ENCODE measurements around the gene STYXL2.

Gene STYXL2

GRCh38 chr1:167077868-167078210, 16.0 kb upstream of the STYXL2 start:
- no peak for DNase-seq (ENCODE audit: low read depth in 3 of 3, low spot score in 1 of 3)

GRCh38 chr1:167081594-167082156, 12.2 kb upstream of the STYXL2 start:
- DNase-seq (ENCODE audit: low read depth in 3 of 3, low spot score in 1 of 3) = no peak

- DNase-seq (ENCODE audit: low read depth in 3 of 3, low spot score in 1 of 3) = no peak
Observed at GRCh38 chr1:167082511-167083027, 11.3 kb upstream of the STYXL2 start.

GRCh38 chr1:167083066-167083665, 10.7 kb upstream of the STYXL2 start:
- no peak for DNase-seq (ENCODE audit: low read depth in 3 of 3, low spot score in 1 of 3)

GRCh38 chr1:167083871-167084270, 10.0 kb upstream of the STYXL2 start:
- no peak for DNase-seq (ENCODE audit: low read depth in 3 of 3, low spot score in 1 of 3)

GRCh38 chr1:167084757-167085156, 9.1 kb upstream of the STYXL2 start:
- DNase-seq (ENCODE audit: low read depth in 3 of 3, low spot score in 1 of 3) = no peak

GRCh38 chr1:167086033-167086432, 7.8 kb upstream of the STYXL2 start:
- DNase-seq (ENCODE audit: low read depth in 3 of 3, low spot score in 1 of 3) = no peak

- no peak for DNase-seq (ENCODE audit: low read depth in 3 of 3, low spot score in 1 of 3)
Observed at GRCh38 chr1:167086768-167087167, 7.1 kb upstream of the STYXL2 start.

GRCh38 chr1:167088746-167089417, 5.0 kb upstream of the STYXL2 start:
- no peak for DNase-seq (ENCODE audit: low read depth in 3 of 3, low spot score in 1 of 3)

GRCh38 chr1:167089939-167090313, 3.9 kb upstream of the STYXL2 start:
- DNase-seq (ENCODE audit: low read depth in 3 of 3, low spot score in 1 of 3) = no peak

- DNase-seq (ENCODE audit: low read depth in 3 of 3, low spot score in 1 of 3) = no peak
Observed at GRCh38 chr1:167090314-167090942, 3.4 kb upstream of the STYXL2 start, which contains the start of gene GPA33. TSS of gene GPA33 (minus strand) at chr1:167090377. CDS start at chr1:167090287, 90 bp downstream.

- DNase-seq (ENCODE audit: low read depth in 3 of 3, low spot score in 1 of 3) = no peak
Observed at GRCh38 chr1:167092653-167093052, 1.2 kb upstream of the STYXL2 start.

- DNase-seq (ENCODE audit: low read depth in 3 of 3, low spot score in 1 of 3) = no peak
Observed at GRCh38 chr1:167094690-167095089, 815 bp downstream of the STYXL2 start.

- no peak for DNase-seq (ENCODE audit: low read depth in 3 of 3, low spot score in 1 of 3)
Observed at GRCh38 chr1:167095368-167095767, 1.5 kb downstream of the STYXL2 start.

GRCh38 chr1:167099851-167100250, 6.0 kb downstream of the STYXL2 start:
- DNase-seq (ENCODE audit: low read depth in 3 of 3, low spot score in 1 of 3) = no peak

- no peak for DNase-seq (ENCODE audit: low read depth in 3 of 3, low spot score in 1 of 3)
Observed at GRCh38 chr1:167100730-167101129, 6.9 kb downstream of the STYXL2 start.

GRCh38 chr1:167101754-167102153, 7.9 kb downstream of the STYXL2 start:
- DNase-seq (ENCODE audit: low read depth in 3 of 3, low spot score in 1 of 3) = no peak

GRCh38 chr1:167102906-167103573, 9.2 kb downstream of the STYXL2 start:
- DNase-seq (ENCODE audit: low read depth in 3 of 3, low spot score in 1 of 3) = no peak

GRCh38 chr1:167104256-167104633, 10.4 kb downstream of the STYXL2 start:
- no peak for DNase-seq (ENCODE audit: low read depth in 3 of 3, low spot score in 1 of 3)

- DNase-seq (ENCODE audit: low read depth in 3 of 3, low spot score in 1 of 3) = no peak
Observed at GRCh38 chr1:167105271-167106118, 11.6 kb downstream of the STYXL2 start.

GRCh38 chr1:167106119-167106461, 12.2 kb downstream of the STYXL2 start:
- no peak for DNase-seq (ENCODE audit: low read depth in 3 of 3, low spot score in 1 of 3)

Data from stimulated activated CD4-positive, alpha-beta T cell treated with anti-CD3 and anti-CD28 coated beads, TNF-alpha, amount 100 ng/mL, for 1 hour (primary cell).